IPS-18a (cell line): ENCODE results near the gene ADRA2C.

Experiments
- H3K27ac ChIP-seq: one replicate; pipeline ENCODE4 v1.5.1; 2013; ENCODE audit warnings: low read length
- H3K27me3 ChIP-seq: one replicate; pipeline ENCODE4 v1.6.1; 2013; ENCODE audit warnings: mild to moderate bottlenecking, low read length; ENCODE audit not compliant: control insufficient read depth, insufficient read depth
- H3K36me3 ChIP-seq: one replicate; pipeline ENCODE4 v1.6.1; 2013; ENCODE audit warnings: low read depth, low read length; ENCODE audit not compliant: control insufficient read depth
- H3K4me1 ChIP-seq: one replicate; pipeline ENCODE4 v1.6.1; 2013; ENCODE audit warnings: low read depth, low read length; ENCODE audit not compliant: control insufficient read depth
- H3K4me3 ChIP-seq: one replicate; pipeline ENCODE4 v1.5.1; 2013; ENCODE audit warnings: low read length
- H3K9ac ChIP-seq: one replicate; pipeline ENCODE4 v1.6.1; 2013; ENCODE audit warnings: mild to moderate bottlenecking, low read length, moderate library complexity
- H3K9me3 ChIP-seq: one replicate; pipeline ENCODE4 v1.6.1; 2013; ENCODE audit warnings: low read depth, low read length; ENCODE audit not compliant: control insufficient read depth

The ADRA2C gene

DNA sequence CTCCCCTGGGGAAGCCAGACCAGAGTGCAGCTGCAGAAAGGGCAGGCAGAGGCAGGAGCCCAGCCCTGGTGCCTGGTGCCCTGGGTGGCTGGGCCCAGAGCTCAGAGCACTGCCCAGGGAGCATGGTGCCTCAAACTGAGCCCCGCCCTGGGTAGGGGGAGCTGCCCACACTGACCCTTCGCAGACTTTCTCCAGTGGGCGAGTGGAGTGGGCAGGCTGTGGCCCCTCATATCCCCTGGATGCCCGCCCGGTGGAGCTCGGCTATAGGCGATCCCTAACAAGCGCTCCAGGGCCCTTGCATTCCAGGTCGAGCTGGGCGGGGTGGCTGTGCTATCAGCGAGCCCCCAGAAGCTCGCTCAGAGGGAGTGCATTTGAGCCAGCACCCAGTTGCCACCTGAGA, 17.1 kb upstream of the ADRA2C start:
- Histone ChIP-seq H3K27ac (no peak overlapping the region), H3K9ac (no peak overlapping the region), H3K27me3 (peaks cover 34% of the 10 kb centered on the region), H3K4me3 (no peak overlapping the region), H3K36me3 (no peaks in the 10 kb centered on the region), H3K4me1 (peaks cover 27% of the 10 kb centered on the region), H3K9me3 (no peaks in the 10 kb centered on the region)

DNA sequence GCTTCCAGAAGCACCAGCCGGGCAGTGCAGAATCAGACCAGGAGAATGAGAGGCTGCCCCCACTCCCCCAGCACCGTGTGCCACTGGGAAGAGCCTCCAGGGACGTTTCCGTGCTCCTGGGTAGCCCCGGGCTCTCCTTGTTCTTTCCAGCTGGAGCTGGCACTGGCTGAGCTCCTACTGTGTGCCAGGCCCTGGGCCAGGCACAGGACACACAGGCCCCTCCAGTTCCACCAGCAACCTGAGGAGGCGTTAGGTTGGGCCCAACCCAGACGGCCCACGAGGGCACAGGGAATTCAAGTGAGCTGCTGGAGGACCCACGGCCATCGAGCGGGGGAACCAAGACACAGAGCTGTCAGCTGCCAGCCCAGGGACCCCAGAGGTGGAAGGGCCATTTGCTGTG, 15.9 kb upstream of the ADRA2C start:
- H3K4me3 ChIP-seq, result no peak overlapping the region
- no peaks in the 10 kb centered on the region for H3K9me3 ChIP-seq
- H3K27ac ChIP-seq, result no peak overlapping the region
- no peak overlapping the region for H3K9ac ChIP-seq
- peaks cover 27% of the 10 kb centered on the region for H3K4me1 ChIP-seq
- H3K36me3 ChIP-seq, result no peaks in the 10 kb centered on the region
- H3K27me3 ChIP-seq, result peaks cover 25% of the 10 kb centered on the region

DNA sequence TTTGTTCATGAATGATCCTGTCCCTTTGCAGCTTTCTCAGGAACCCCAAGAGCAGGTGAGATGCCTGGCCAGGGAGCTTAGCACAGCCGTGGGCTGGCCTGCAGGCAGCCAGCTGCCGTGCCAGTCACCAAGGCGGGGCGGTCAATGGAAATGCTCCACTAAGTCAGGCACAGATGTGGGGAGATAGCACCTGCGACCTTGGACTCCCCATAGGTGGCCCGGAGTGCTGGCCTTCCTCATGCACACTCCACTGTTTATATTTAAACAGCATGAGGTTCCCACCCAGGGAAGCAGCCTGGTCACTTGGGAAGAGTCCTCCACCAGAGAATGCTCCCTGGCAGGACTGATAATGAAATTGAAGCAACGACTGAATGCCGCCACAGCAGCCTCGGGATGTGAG, 14.2 kb upstream of the ADRA2C start:
- H3K4me1 ChIP-seq, result peaks cover 19% of the 10 kb centered on the region
- no peak overlapping the region for H3K9ac ChIP-seq
- H3K9me3 ChIP-seq, result no peaks in the 10 kb centered on the region
- no peak overlapping the region for H3K4me3 ChIP-seq
- no peaks in the 10 kb centered on the region for H3K36me3 ChIP-seq
- peaks cover 12% of the 10 kb centered on the region for H3K27me3 ChIP-seq
- H3K27ac ChIP-seq, result no peak overlapping the region

DNA sequence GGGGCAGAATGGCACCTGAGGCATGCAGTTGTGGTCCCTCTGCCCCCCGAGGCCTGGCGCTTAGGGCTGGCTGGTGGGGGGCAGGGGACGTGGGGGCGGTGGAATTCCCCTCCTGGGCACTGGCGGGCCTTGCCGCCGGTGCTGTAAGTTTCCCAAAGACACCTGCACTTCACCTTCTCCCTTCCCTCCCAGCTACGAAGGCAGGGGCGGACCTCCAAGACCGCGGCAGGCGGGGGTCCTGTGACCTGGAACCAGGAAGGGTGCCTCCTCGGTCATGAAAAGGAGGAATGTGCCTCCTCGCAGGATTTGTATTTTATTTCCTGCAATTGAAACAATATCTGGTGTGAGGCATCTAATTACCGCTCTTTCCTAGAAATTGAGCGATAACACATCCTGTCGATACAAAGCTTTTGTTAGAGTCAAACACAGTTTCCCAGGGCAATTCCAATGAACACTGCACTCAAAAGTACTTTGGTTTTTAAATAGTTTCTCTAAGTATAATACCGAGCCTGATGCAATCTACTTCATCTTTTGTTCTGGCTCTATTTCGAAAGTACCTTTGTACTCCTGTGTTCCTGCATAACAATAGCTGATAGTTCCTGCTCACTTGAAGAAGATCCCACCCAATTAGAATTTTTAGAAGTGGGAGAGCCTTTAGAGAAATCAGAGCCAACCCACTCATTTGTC, 12.3 kb upstream of the ADRA2C start:
- peak overlapping the region; percentile 16 for H3K4me3 ChIP-seq
- peak overlapping the region; percentile 42 for H3K27ac ChIP-seq
- no peaks in the 10 kb centered on the region for H3K9me3 ChIP-seq
- peaks cover 19% of the 10 kb centered on the region for H3K4me1 ChIP-seq
- no peaks in the 10 kb centered on the region for H3K27me3 ChIP-seq
- peak overlapping the region; percentile 60 for H3K9ac ChIP-seq
- H3K36me3 ChIP-seq, result no peaks in the 10 kb centered on the region

DNA sequence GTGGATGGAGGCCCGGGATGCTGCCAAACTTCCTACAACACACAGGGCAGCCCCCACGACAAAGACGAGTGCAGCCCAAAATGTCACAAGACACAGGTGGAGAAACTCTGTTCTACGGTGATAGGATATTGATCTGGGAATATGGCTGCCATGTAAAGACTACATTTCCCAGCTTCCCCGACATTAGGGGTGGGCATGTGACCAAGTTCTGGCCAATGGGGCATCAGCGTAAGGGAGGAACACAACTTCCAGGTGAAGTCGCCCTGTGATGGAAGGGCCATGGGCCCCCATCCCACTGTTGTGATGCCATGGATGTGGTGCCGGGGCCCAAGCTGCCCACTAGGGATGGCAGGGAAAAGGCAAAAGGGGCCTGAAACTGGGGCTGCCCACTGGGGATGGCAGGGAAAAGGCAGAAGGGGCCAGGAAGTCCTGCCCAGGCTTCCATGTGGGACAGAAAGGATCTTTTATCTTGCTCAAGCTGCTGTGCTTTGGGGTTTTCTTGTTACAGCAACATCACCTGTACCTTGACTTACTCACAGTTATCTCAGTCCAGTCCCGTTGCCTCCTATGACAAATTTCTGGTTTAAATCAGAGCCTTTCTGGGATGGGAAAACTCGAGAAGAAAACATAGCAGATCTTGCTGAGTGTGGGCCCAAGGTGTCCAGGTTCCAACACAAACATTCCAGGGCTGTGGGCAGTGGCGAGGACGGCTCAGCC, 9.7 kb upstream of the ADRA2C start:
- Histone ChIP-seq H3K36me3 (no peaks in the 10 kb centered on the region), H3K4me1 (peaks cover 19% of the 10 kb centered on the region), H3K9ac (no peak overlapping the region), H3K27ac (no peak overlapping the region), H3K4me3 (no peak overlapping the region), H3K27me3 (no peaks in the 10 kb centered on the region), H3K9me3 (no peaks in the 10 kb centered on the region)

DNA sequence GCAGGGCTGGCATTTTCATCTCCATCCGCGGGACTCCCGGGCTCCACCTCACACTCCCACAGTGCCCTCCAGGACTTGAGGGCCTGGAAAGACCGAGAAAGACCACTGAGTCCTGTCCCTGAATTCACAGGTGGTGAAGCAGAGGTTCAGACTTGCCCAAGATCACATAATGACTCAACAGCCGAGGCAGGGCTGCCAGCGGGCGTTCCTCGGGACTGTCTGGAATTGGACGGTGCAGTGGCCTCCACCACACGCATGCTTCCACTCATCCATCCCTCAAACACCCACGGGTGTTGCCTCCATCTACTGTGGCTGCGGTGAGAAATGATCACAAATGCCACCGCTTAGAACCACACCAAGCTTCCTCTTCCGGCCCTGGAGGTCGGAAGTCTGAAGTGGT, 6.9 kb upstream of the ADRA2C start:
- Histone ChIP-seq H3K27me3 (peaks cover 10% of the 10 kb centered on the region), H3K27ac (no peak overlapping the region), H3K4me3 (no peak overlapping the region), H3K9ac (no peak overlapping the region), H3K4me1 (peaks cover 5% of the 10 kb centered on the region), H3K9me3 (no peaks in the 10 kb centered on the region), H3K36me3 (no peaks in the 10 kb centered on the region)

DNA sequence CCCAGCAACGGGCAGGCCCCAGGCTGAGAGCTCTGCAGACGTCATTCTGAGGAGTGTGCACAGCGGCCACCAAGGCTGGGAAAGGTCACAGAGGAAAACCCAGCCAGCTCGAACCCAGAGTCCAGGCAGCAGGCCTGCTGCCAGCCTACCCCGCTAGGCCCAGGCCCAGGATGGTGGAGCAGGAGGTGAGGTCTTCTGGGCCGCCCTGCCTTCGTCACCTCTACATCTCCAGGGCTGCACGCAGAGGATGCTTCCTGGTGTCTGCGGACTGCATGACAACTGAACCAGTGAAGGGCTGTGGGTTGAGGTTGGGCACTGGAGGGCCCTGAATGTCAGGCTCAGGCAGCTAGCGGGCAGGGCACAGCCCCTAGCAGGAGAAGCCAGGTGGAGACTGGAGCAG, 5.8 kb upstream of the ADRA2C start:
- Histone ChIP-seq H3K27me3 (peaks cover 21% of the 10 kb centered on the region), H3K27ac (no peak overlapping the region), H3K9me3 (no peaks in the 10 kb centered on the region), H3K4me1 (peaks cover 5% of the 10 kb centered on the region), H3K36me3 (no peaks in the 10 kb centered on the region), H3K4me3 (no peak overlapping the region), H3K9ac (no peak overlapping the region)

DNA sequence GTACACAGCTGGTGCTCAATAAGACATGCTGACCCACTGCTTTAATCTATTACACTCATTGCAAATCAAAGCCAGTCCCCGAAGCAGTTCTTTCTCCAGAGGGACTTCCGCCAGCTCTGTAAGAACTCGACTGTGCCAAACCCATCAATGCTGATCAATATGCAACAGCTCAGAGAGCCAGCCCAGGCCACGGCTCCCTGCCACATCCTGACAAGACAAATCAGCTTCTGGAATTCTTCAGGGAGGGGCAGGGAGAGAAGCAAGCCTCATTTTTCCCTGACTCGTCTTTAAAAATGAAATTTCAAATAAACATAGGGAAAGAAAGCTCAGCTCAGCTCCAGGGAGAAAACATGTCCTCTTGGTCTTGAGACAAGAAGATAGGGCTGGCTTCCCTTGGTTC, 5.3 kb upstream of the ADRA2C start:
- Histone ChIP-seq H3K4me3 (no peak overlapping the region), H3K27me3 (peaks cover 21% of the 10 kb centered on the region), H3K9ac (no peak overlapping the region), H3K36me3 (no peaks in the 10 kb centered on the region), H3K27ac (no peak overlapping the region), H3K4me1 (peaks cover 5% of the 10 kb centered on the region), H3K9me3 (no peaks in the 10 kb centered on the region)

DNA sequence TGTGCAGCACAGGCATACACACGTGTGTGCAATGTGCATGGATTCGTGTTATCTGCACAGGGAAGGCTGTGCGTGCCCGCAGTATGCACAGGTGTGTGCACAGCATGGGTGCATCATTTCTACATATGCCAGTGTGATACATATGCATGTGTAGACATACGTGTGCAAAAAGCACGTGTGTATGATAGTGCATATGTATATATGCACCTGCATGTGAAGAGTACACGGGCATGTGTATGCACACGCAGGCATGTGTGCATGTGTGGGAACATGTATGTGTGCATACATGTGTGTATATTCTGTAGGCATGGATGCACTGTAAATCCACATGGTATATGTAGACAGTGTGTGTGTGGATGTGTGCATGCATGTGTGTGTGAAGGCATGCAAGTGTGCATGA, 3.9 kb upstream of the ADRA2C start:
- H3K4me3 ChIP-seq, result no peak overlapping the region
- H3K9me3 ChIP-seq, result no peaks in the 10 kb centered on the region
- peaks cover 30% of the 10 kb centered on the region for H3K27me3 ChIP-seq
- peaks cover 5% of the 10 kb centered on the region for H3K4me1 ChIP-seq
- no peak overlapping the region for H3K27ac ChIP-seq
- H3K36me3 ChIP-seq, result no peaks in the 10 kb centered on the region
- no peak overlapping the region for H3K9ac ChIP-seq

DNA sequence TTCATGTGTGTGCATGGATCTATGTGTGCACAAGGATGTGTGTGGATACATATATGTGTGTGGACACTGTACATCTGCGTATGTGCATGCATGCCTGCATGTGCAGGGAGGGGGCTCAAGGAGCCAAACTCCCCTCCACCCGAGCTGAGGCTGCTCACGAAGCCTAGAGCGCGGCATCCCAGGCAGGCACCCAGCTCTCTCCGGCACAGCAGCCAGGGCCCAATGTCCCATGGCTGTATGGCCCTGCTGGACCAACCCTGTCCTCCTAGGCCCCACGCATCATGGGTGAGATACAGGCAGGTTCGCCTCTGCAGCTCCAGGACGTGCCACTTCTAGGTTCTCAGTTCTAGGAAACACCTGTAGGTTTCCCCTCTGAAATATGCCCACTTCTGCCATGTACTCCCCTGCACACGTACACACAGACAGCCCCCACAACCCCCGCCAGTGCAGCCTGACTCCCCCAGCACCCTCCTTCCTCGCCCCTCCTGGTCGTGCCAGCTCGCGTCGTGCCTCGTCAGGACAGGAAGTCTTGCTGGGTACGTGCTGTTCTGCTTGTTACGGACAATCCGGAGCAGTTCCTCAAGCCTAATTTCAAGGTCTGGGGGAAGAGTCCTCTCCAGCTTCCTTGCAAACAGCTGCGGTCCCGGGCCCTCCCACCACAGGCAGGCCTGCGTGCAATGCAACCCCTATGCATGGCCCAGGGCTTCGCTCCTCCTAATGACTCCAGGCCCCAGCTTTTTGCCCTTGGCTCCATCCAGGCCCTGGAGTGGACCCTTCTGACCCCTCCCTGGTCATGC, 3.2 kb upstream of the ADRA2C start:
- H3K4me1 ChIP-seq, result peaks cover 5% of the 10 kb centered on the region
- no peak overlapping the region for H3K4me3 ChIP-seq
- no peak overlapping the region for H3K9ac ChIP-seq
- peaks cover 35% of the 10 kb centered on the region for H3K27me3 ChIP-seq
- H3K36me3 ChIP-seq, result no peaks in the 10 kb centered on the region
- no peaks in the 10 kb centered on the region for H3K9me3 ChIP-seq
- H3K27ac ChIP-seq, result no peak overlapping the region

DNA sequence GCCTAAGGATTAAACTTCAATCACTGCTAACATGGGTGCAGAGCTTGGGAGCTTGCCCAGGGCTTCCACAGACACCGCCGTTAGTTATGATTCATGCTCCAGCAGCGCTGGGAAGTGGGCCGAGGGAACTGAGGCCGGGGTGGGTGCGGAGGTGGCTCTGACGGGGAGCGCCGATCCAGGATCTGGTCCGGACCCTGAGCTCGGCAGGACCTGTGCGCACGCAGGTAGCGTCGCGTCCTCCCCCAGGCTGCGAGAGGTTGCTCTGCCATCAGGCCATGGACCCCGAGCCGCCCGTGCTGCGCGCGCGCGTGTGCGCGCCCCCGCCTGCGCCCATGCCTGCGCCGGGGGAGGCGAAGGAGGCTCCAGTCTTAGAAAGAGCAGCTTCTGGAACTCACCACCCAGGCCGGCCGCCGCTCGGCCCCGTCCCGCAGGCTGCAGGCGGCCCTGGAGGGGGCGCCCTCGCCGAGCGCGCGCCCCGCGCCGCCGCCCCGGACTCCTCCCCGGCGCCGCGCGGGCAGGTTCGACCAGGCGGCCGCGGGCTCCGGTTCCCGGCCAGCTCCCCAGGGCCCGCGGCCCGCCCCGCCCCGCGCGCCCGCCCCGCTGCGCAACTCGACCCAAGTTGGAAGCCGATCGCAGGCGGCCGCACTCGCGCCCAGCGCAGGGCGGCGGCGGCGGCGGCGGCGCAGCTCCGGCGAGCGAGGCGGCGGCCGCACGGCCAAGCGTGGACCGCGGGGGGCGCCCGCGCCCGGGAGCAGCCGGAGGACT, 732 bp upstream of the ADRA2C start:
- Histone ChIP-seq H3K9me3 (no peaks in the 10 kb centered on the region), H3K36me3 (no peaks in the 10 kb centered on the region), H3K4me1 (peaks cover 5% of the 10 kb centered on the region), H3K4me3 (peak overlapping the region; percentile 61), H3K9ac (no peak overlapping the region), H3K27ac (no peak overlapping the region), H3K27me3 (peaks cover 48% of the 10 kb centered on the region)
